H9 (cell line): Measurements from ENCODE around the gene NACC2. TPM values are rescaled to one million over a fixed set of nuclear protein-coding genes. Genes with fewer than 3 reads are reported as not detected.

Experiments
- DNase-seq: peaks from one replicate; pipeline ENCODE4 v3.0.0-alpha.2; 2017
- H2AFZ ChIP-seq: one replicate; pipeline ENCODE4 v1.6.1; 2013; ENCODE audit warnings: mild to moderate bottlenecking, low read length, control low read depth, moderate library complexity
- H2AK5ac ChIP-seq: 2 replicates; pipeline ENCODE4 v1.6.1; 2013; ENCODE audit warnings: low read length, control low read depth, mixed read lengths; ENCODE audit not compliant: insufficient read length
- H2BK120ac ChIP-seq: one replicate; pipeline ENCODE4 v1.6.1; 2013; ENCODE audit warnings: low read depth, mild to moderate bottlenecking, low read length, control low read depth, inconsistent platforms; ENCODE audit not compliant: poor library complexity, severe bottlenecking
- H2BK12ac ChIP-seq: 2 replicates; pipeline ENCODE4 v1.6.1; 2013; ENCODE audit warnings: low read length, control low read depth, mixed read lengths, low read depth; ENCODE audit not compliant: insufficient read length
- H2BK15ac ChIP-seq: 2 replicates; pipeline ENCODE4 v1.6.1; 2013; ENCODE audit warnings: low read depth, low read length, control low read depth
- H2BK20ac ChIP-seq: one replicate; pipeline ENCODE4 v1.6.1; 2013; ENCODE audit warnings: low read depth, mild to moderate bottlenecking, low read length, control low read depth, inconsistent platforms; ENCODE audit not compliant: poor library complexity, severe bottlenecking
- H2BK5ac ChIP-seq: 2 replicates; pipeline ENCODE4 v1.6.1; 2013; ENCODE audit warnings: low read length, control low read depth, mixed read lengths; ENCODE audit not compliant: insufficient read length
- H3K14ac ChIP-seq: 2 replicates; pipeline ENCODE4 v1.6.1; 2013; ENCODE audit warnings: low read length, control low read depth; ENCODE audit not compliant: insufficient read depth
- H3K18ac ChIP-seq: 2 replicates; pipeline ENCODE4 v1.6.1; 2013; ENCODE audit warnings: low read depth, mild to moderate bottlenecking, mixed read lengths, low read length, control low read depth; ENCODE audit not compliant: insufficient read length
- H3K23ac ChIP-seq: 2 replicates; pipeline ENCODE4 v1.6.1; 2013; ENCODE audit warnings: low read length, control low read depth, mixed read lengths, low read depth; ENCODE audit not compliant: insufficient read length
- H3K23me2 ChIP-seq: 2 replicates; pipeline ENCODE4 v1.6.1; 2013; ENCODE audit warnings: low read depth, mild to moderate bottlenecking, mixed read lengths, low read length, control low read depth; ENCODE audit not compliant: insufficient read length, poor library complexity, severe bottlenecking
- H3K27ac ChIP-seq: 2 replicates; pipeline ENCODE4 v1.5.1; 2013; ENCODE audit warnings: low read length, control low read depth, mixed read lengths, low read depth; ENCODE audit not compliant: insufficient read length
- H3K27me3 ChIP-seq: 2 replicates; pipeline ENCODE4 v1.6.1; 2013; ENCODE audit warnings: low read length, control low read depth, inconsistent platforms; ENCODE audit not compliant: insufficient read depth
- H3K4ac ChIP-seq: 2 replicates; pipeline ENCODE4 v1.6.1; 2013; ENCODE audit warnings: low read depth, mild to moderate bottlenecking, control low read depth, inconsistent platforms, low read length, moderate library complexity
- H3K4me1 ChIP-seq: 2 replicates; pipeline ENCODE4 v1.6.1; 2013; ENCODE audit warnings: low read length, control low read depth, inconsistent platforms; ENCODE audit not compliant: insufficient read depth
- H3K4me2 ChIP-seq: 2 replicates; pipeline ENCODE4 v1.6.1; 2013; ENCODE audit warnings: low read length, control low read depth, mixed read lengths; ENCODE audit not compliant: insufficient read length, insufficient read depth
- H3K56ac ChIP-seq: 2 replicates; pipeline ENCODE4 v1.6.1; 2013; ENCODE audit warnings: low read depth, mild to moderate bottlenecking, mixed read lengths, low read length, control low read depth; ENCODE audit not compliant: insufficient read length
- H3K79me1 ChIP-seq: 2 replicates; pipeline ENCODE4 v1.6.1; 2013; ENCODE audit warnings: low read depth, mild to moderate bottlenecking, moderate library complexity, low read length, control low read depth, inconsistent platforms; ENCODE audit not compliant: insufficient read depth, poor library complexity, severe bottlenecking
- H3K79me2 ChIP-seq: 2 replicates; pipeline ENCODE4 v1.6.1; 2013; ENCODE audit warnings: low read length, control low read depth, inconsistent platforms; ENCODE audit not compliant: insufficient read depth
- H3K9ac ChIP-seq: 2 replicates; pipeline ENCODE4 v1.6.1; 2013; ENCODE audit warnings: low read length, control low read depth, mixed read lengths; ENCODE audit not compliant: insufficient read length; ENCODE audit errors: extremely low read depth
- H3K9me3 ChIP-seq: one replicate; pipeline ENCODE4 v1.6.1; 2013; ENCODE audit warnings: low read depth, low read length, inconsistent platforms; ENCODE audit not compliant: control insufficient read depth
- H3T11ph ChIP-seq: one replicate; pipeline ENCODE4 v1.6.1; 2013; ENCODE audit warnings: mild to moderate bottlenecking, low read length, control low read depth, inconsistent platforms
- H4K20me1 ChIP-seq: one replicate; pipeline ENCODE4 v1.6.1; 2013; ENCODE audit not compliant: control insufficient read depth, insufficient read length, insufficient read depth
- H4K5ac ChIP-seq: 2 replicates; pipeline ENCODE4 v1.6.1; 2013; ENCODE audit warnings: low read depth, mild to moderate bottlenecking, mixed read lengths, low read length, control low read depth; ENCODE audit not compliant: insufficient read length
- H4K8ac ChIP-seq: replicated peaks from 2 replicates; pipeline ENCODE4 v1.6.1; 2013; ENCODE audit warnings: low read length, control low read depth, mixed read lengths, low read depth; ENCODE audit not compliant: insufficient read length
- H4K91ac ChIP-seq: 2 replicates; pipeline ENCODE4 v1.6.1; 2013; ENCODE audit warnings: low read depth, mild to moderate bottlenecking, moderate library complexity, mixed read lengths, low read length, control low read depth; ENCODE audit not compliant: insufficient read length
- H3K27ac Mint-ChIP-seq, 3 experiments: 2 replicates in 2 of 3; 3 replicates in 1 of 3; pipeline ENCODE4 v1.8.0; 2020 to 2021; ENCODE audit warnings: mixed read lengths in 3 of 3, mild to moderate bottlenecking in 1 of 3, moderate library complexity in 1 of 3
- H3K27me3 Mint-ChIP-seq: 2 replicates; pipeline ENCODE4 v1.8.0; 2021; ENCODE audit warnings: low read depth, mild to moderate bottlenecking, moderate library complexity, mixed read lengths
- H3K36me3 Mint-ChIP-seq, 3 experiments: 2 replicates in 2 of 3; 3 replicates in 1 of 3; pipeline ENCODE4 v1.8.0; 2020 to 2021; ENCODE audit warnings: low read depth in 3 of 3, mixed read lengths in 3 of 3; ENCODE audit not compliant: insufficient read depth in 1 of 3
- H3K4me1 Mint-ChIP-seq, 2 experiments: 2 replicates each; pipeline ENCODE4 v1.8.0; 2020; ENCODE audit warnings: mixed read lengths in 2 of 2
- H3K4me3 Mint-ChIP-seq, 2 experiments: 2 replicates in 1 of 2; 3 replicates in 1 of 2; pipeline ENCODE4 v1.8.0; 2020 to 2021; ENCODE audit warnings: mild to moderate bottlenecking in 2 of 2, mixed read lengths in 2 of 2, moderate library complexity in 1 of 2
- H3K9me3 Mint-ChIP-seq, 2 experiments: 2 replicates in 1 of 2; 3 replicates in 1 of 2; pipeline ENCODE4 v1.8.0; 2020; ENCODE audit warnings: mild to moderate bottlenecking in 2 of 2, mixed read lengths in 2 of 2, moderate library complexity in 1 of 2
- CTCF ChIP-seq: fragments of 200-600 bp; sonication (generic); conservative IDR thresholded peaks from 3 replicates; pipeline ENCODE4 v1.8.0; 2021; ENCODE audit warnings: antibody characterized with exemption, mild to moderate bottlenecking
- WGBS: extraction: QIAGEN DNeasy Blood & Tissue Kit; methylation state at CpG from one replicate; pipeline ENCODE4 v1.1.7; 2013; ENCODE audit warnings: missing lambda C conversion rate, low lambda C conversion rate, mixed read lengths; ENCODE audit not compliant: insufficient read length; ENCODE audit errors: extremely low coverage; 5-methylcytosine and 5-hydroxymethylcytosine counted together
- total RNA-seq: library from RNA; stranded (reverse); gene quantifications from 2 replicates; pipeline ENCODE4 v1.2.1, GENCODE V29; 2021

Gene NACC2
- total RNA-seq, 1 experiment from 2014 or later, result 11.5 TPM

DNA sequence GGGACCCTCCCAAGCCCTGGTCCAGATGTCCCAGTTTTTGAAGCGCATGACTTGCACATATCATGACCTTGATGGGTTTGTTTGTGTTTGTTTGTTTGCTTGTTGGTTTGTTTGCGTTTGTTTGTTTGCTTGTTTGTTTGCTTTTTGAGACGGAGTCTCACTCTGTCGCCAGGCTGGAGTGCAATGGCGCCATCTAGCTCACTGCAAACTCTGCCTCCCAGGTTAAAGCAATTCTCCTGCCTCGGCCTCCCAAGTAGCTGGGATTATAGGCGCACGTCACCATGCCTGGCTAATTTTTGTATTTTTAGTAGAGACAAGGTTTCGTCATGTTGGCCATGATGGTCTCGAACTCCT is 120.9 kb downstream of the NACC2 start:
- Histone ChIP-seq H3K4me1 (no peaks in the 10 kb centered on the region), H2BK120ac (no peak overlapping the region), H3K4me2 (no peak overlapping the region), H3K9ac (no peak overlapping the region), H3T11ph (no peak overlapping the region), H4K8ac (no peak overlapping the region), H2BK5ac (no peak overlapping the region), H3K23me2 (no peaks in the 10 kb centered on the region), H2AK5ac (no peak overlapping the region), H2BK20ac (no peak overlapping the region), H3K56ac (no peak overlapping the region), H3K9me3 (no peaks in the 10 kb centered on the region), H3K23ac (no peak overlapping the region), H3K27ac (no peak overlapping the region), H3K27me3 (no peaks in the 10 kb centered on the region), H4K20me1 (no peaks in the 10 kb centered on the region), H3K14ac (no peak overlapping the region), H3K79me1 (no peaks in the 10 kb centered on the region), H3K79me2 (no peaks in the 10 kb centered on the region), H3K4ac (no peak overlapping the region), H2BK15ac (no peak overlapping the region), H4K5ac (no peak overlapping the region), H2BK12ac (no peak overlapping the region), H4K91ac (no peak overlapping the region), H2AFZ (no peak overlapping the region), H3K18ac (no peak overlapping the region)
- TF ChIP-seq CTCF, result peak; percentile 56
- Mint-ChIP-seq H3K27me3 (peaks cover 2% of the 10 kb centered on the region; the same call in 1 of the 2 replicates), H3K4me3 (no peak overlapping the region), H3K27ac (no peak overlapping the region), H3K4me1 (peaks cover 3 to 18% of the 10 kb centered on the region in 2 experiments; a peak in 3 of 4 replicates), H3K9me3 (no peaks in the 10 kb centered on the region; a peak in 1 of 5 replicates), H3K36me3 (no peaks in the 10 kb centered on the region)
- WGBS, result no CpG with 5 or more reads among the region's 10 CpGs
- DNase-seq, result no peak
